ENCODE data around the gene LAPTM4A.

The LAPTM4A gene

GRCh38 chr2:20081841-20082240 is 30.4 kb upstream of the LAPTM4A start:
- Histone ChIP-seq H3K4me3 (ENCODE audit: low read depth, low read length) (no peak overlapping the region), H3K9me3 (ENCODE audit: control insufficient read depth, low read length) (no peaks in the 10 kb centered on the region), H3K27ac (no peak overlapping the region), H3K79me2 (no peaks in the 10 kb centered on the region), H3K9ac (no peak overlapping the region), H3K27me3 (ENCODE audit: control insufficient read depth, insufficient read depth, low read length) (no peaks in the 10 kb centered on the region), H3K4me1 (no peaks in the 10 kb centered on the region), H3K4me2 (ENCODE audit: low read length) (no peak overlapping the region), H2AFZ (no peak overlapping the region), H3K36me3 (ENCODE audit: control insufficient read depth, insufficient read depth, low read length) (no peaks in the 10 kb centered on the region)
- no peak for TF ChIP-seq CTCF (IDR thresholded peaks at IDR 0.05)

- H3K4me1 ChIP-seq = no peaks in the 10 kb centered on the region
- H3K9me3 ChIP-seq (ENCODE audit: control insufficient read depth, low read length) = no peaks in the 10 kb centered on the region
- no peak for TF ChIP-seq CTCF (IDR thresholded peaks at IDR 0.05)
- H3K4me3 ChIP-seq (ENCODE audit: low read depth, low read length) = no peak overlapping the region
- no peak overlapping the region for H3K9ac ChIP-seq
- H3K79me2 ChIP-seq = no peaks in the 10 kb centered on the region
- no peaks in the 10 kb centered on the region for H3K36me3 ChIP-seq (ENCODE audit: control insufficient read depth, insufficient read depth, low read length)
- no peak overlapping the region for H2AFZ ChIP-seq
- no peaks in the 10 kb centered on the region for H3K27me3 ChIP-seq (ENCODE audit: control insufficient read depth, insufficient read depth, low read length)
- no peak overlapping the region for H3K4me2 ChIP-seq (ENCODE audit: low read length)
- no peak overlapping the region for H3K27ac ChIP-seq
Observed at GRCh38 chr2:20080839-20081415, 29.5 kb upstream of the LAPTM4A start.

- Histone ChIP-seq H3K9me3 (ENCODE audit: control insufficient read depth, low read length) (no peaks in the 10 kb centered on the region), H3K27ac (no peak overlapping the region), H3K4me1 (no peaks in the 10 kb centered on the region), H3K4me3 (ENCODE audit: low read depth, low read length) (no peak overlapping the region), H2AFZ (no peak overlapping the region), H3K79me2 (no peaks in the 10 kb centered on the region), H3K27me3 (ENCODE audit: control insufficient read depth, insufficient read depth, low read length) (no peaks in the 10 kb centered on the region), H3K4me2 (ENCODE audit: low read length) (no peak overlapping the region), H3K36me3 (ENCODE audit: control insufficient read depth, insufficient read depth, low read length) (no peaks in the 10 kb centered on the region), H3K9ac (no peak overlapping the region)
- no peak for TF ChIP-seq CTCF (IDR thresholded peaks at IDR 0.05)
Observed at GRCh38 chr2:20080428-20080827, 29.0 kb upstream of the LAPTM4A start.

- Histone ChIP-seq H3K9ac (no peak overlapping the region), H3K4me1 (no peaks in the 10 kb centered on the region), H3K9me3 (ENCODE audit: control insufficient read depth, low read length) (no peaks in the 10 kb centered on the region), H2AFZ (no peak overlapping the region), H3K36me3 (ENCODE audit: control insufficient read depth, insufficient read depth, low read length) (no peaks in the 10 kb centered on the region), H3K27ac (no peak overlapping the region), H3K4me3 (ENCODE audit: low read depth, low read length) (no peak overlapping the region), H3K79me2 (no peaks in the 10 kb centered on the region), H3K27me3 (ENCODE audit: control insufficient read depth, insufficient read depth, low read length) (no peaks in the 10 kb centered on the region), H3K4me2 (ENCODE audit: low read length) (no peak overlapping the region)
- no peak for TF ChIP-seq CTCF (IDR thresholded peaks at IDR 0.05)
Observed at GRCh38 chr2:20079546-20080115, 28.2 kb upstream of the LAPTM4A start.

GRCh38 chr2:20077411-20077940 is 26.0 kb upstream of the LAPTM4A start:
- no peak overlapping the region for H3K27ac ChIP-seq
- no peaks in the 10 kb centered on the region for H3K27me3 ChIP-seq (ENCODE audit: control insufficient read depth, insufficient read depth, low read length)
- H3K9ac ChIP-seq = no peak overlapping the region
- no peaks in the 10 kb centered on the region for H3K79me2 ChIP-seq
- no peaks in the 10 kb centered on the region for H3K4me1 ChIP-seq
- no peak overlapping the region for H2AFZ ChIP-seq
- no peaks in the 10 kb centered on the region for H3K36me3 ChIP-seq (ENCODE audit: control insufficient read depth, insufficient read depth, low read length)
- H3K4me2 ChIP-seq (ENCODE audit: low read length) = no peak overlapping the region
- H3K9me3 ChIP-seq (ENCODE audit: control insufficient read depth, low read length) = no peaks in the 10 kb centered on the region
- H3K4me3 ChIP-seq (ENCODE audit: low read depth, low read length) = no peak overlapping the region
- no peak for TF ChIP-seq CTCF (IDR thresholded peaks at IDR 0.05)

Data from parathyroid adenoma (tissue), 2 donors.